GM21526 (cell line): ENCODE data around the gene CDH5.
"Not testable (repeated sequence)": the region's sequence is repeated elsewhere in the genome, so short reads cannot be mapped to it uniquely, and the experiment has no call there.

Experiments used
- ATAC-seq: cut with Tn5 transposase; IDR thresholded peaks from one replicate; pipeline ENCODE4 v1.9.1; 2021; ENCODE audit warnings: moderate library complexity; ENCODE audit not compliant: unreplicated experiment, low FRiP score

Gene CDH5

GRCh38 chr16:66429290-66429962 lies 62.9 kb downstream of the CDH5 start:
- no peak for ATAC-seq

- ATAC-seq: no peak
Measured at GRCh38 chr16:66430214-66430613, 63.7 kb downstream of the CDH5 start.

GRCh38 chr16:66431760-66432159 lies 65.3 kb downstream of the CDH5 start:
- no peak for ATAC-seq

GRCh38 chr16:66432429-66432828 lies 65.9 kb downstream of the CDH5 start:
- no peak for ATAC-seq

GRCh38 chr16:66434619-66435430 lies 68.3 kb downstream of the CDH5 start:
- ATAC-seq: no peak

GRCh38 chr16:66435896-66436295 lies 69.4 kb downstream of the CDH5 start:
- no peak for ATAC-seq

- no peak for ATAC-seq
Measured at GRCh38 chr16:66437391-66437945, 71.0 kb downstream of the CDH5 start.

- ATAC-seq: no peak
Measured at GRCh38 chr16:66438536-66438935, 72.0 kb downstream of the CDH5 start.

- ATAC-seq: no peak
Measured at GRCh38 chr16:66439051-66439730, 72.7 kb downstream of the CDH5 start.

- no peak for ATAC-seq
Measured at GRCh38 chr16:66440271-66440802, 73.8 kb downstream of the CDH5 start.

GRCh38 chr16:66440970-66441369 lies 74.5 kb downstream of the CDH5 start:
- ATAC-seq: no peak

- ATAC-seq: no peak
Measured at GRCh38 chr16:66441586-66442375, 75.3 kb downstream of the CDH5 start.

GRCh38 chr16:66442502-66443268 lies 76.2 kb downstream of the CDH5 start:
- ATAC-seq: no peak

GRCh38 chr16:66443269-66443652 lies 76.8 kb downstream of the CDH5 start:
- ATAC-seq: no peak

- no peak for ATAC-seq
Measured at GRCh38 chr16:66444049-66444481, 77.6 kb downstream of the CDH5 start.

- ATAC-seq: no peak
Measured at GRCh38 chr16:66446737-66447136, 80.2 kb downstream of the CDH5 start.

GRCh38 chr16:66447491-66447890 lies 81.0 kb downstream of the CDH5 start:
- ATAC-seq: no peak

GRCh38 chr16:66451548-66451947 lies 85.1 kb downstream of the CDH5 start:
- no peak for ATAC-seq

GRCh38 chr16:66453230-66453629 lies 86.7 kb downstream of the CDH5 start:
- not testable (repeated sequence) for ATAC-seq
